OCI-LY1 (cell line): ENCODE results near the gene LRRC51.

Experiments used
- CTCF ChIP-seq: fragments of 200-600 bp; sonication (generic), shearing (Covaris generic); IDR thresholded peaks from 2 replicates; pipeline ENCODE4 v1.5.1; 2017; ENCODE audit warnings: mild to moderate bottlenecking, antibody characterized with exemption, low read length, moderate library complexity, mixed read lengths
- EZH2 ChIP-seq: fragments of 200-600 bp; sonication (generic), shearing (Covaris generic); IDR thresholded peaks from 2 replicates; pipeline ENCODE4 v1.8.0; 2017; ENCODE audit warnings: borderline replicate concordance, mixed run types, mild to moderate bottlenecking, antibody characterized with exemption, low read length, moderate library complexity, mixed read lengths

DNA sequence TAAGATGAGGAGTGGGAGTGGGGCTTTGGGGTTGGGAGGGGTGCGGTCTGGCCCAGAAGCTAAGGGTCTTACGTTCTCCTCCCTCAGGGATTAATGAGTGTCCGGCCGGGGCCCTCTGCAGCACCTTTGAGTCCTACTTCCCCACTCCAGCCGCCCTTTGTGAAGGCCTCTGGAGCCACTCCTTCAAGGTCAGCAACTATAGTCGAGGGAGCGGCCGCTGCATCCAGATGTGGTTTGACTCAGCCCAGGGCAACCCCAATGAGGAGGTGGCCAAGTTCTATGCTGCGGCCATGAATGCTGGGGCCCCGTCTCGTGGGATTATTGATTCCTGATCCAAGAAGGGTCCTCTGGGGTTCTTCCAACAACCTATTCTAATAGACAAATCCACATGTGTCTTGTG is 58.9 kb downstream of the LRRC51 start:
- TF ChIP-seq EZH2: no peak
- no peak for TF ChIP-seq CTCF
